NOMO-1 (cell line): ENCODE data around the gene MCAM.
A peak's percentile ranks its signal among the peaks of the same experiment; 100 is the strongest.

Source experiments
- DNase-seq, 2 experiments: peaks; one replicate each; lab custom pipeline; 2025; ENCODE audit not compliant: unreplicated experiment in 2 of 2; lab: John Stamatoyannopoulos, UW

Gene MCAM

GRCh38 chr11:119332111-119332765, 15.3 kb upstream of the MCAM start:
- no peak for DNase-seq

GRCh38 chr11:119330237-119330636, 13.3 kb upstream of the MCAM start:
- no peak for DNase-seq

- DNase-seq = no peak
These were observed 12.4 kb upstream of the MCAM start for GRCh38 chr11:119329320-119329719.

GRCh38 chr11:119324189-119324588, 7.3 kb upstream of the MCAM start:
- no peak for DNase-seq

GRCh38 chr11:119323532-119324033, 6.7 kb upstream of the MCAM start:
- peak; percentile 16 to 62 for DNase-seq

GRCh38 chr11:119322921-119323531, 6.1 kb upstream of the MCAM start:
- no peak for DNase-seq

- peak in 1 of 2 experiments; percentile 30 for DNase-seq
These were observed 5.4 kb upstream of the MCAM start for GRCh38 chr11:119322360-119322739.

- peak; percentile 41 for DNase-seq
These were observed 4.0 kb upstream of the MCAM start for GRCh38 chr11:119320776-119321524.

GRCh38 chr11:119320240-119320775, 3.4 kb upstream of the MCAM start:
- no peak for DNase-seq

GRCh38 chr11:119319700-119320239, 2.8 kb upstream of the MCAM start:
- DNase-seq = no peak

- DNase-seq = no peak
These were observed 2.3 kb upstream of the MCAM start for GRCh38 chr11:119319136-119319699.

- DNase-seq = peak; percentile 64 to 83
These were observed 1.6 kb upstream of the MCAM start for GRCh38 chr11:119318240-119319135.

- no peak for DNase-seq
These were observed 786 bp upstream of the MCAM start for GRCh38 chr11:119317592-119318239.

GRCh38 chr11:119316016-119316728, 758 bp downstream of the MCAM start:
- DNase-seq = no peak

GRCh38 chr11:119315131-119316015, 1.6 kb downstream of the MCAM start:
- no peak for DNase-seq

GRCh38 chr11:119314726-119315125, 2.2 kb downstream of the MCAM start:
- no peak for DNase-seq

GRCh38 chr11:119310682-119311052, 6.3 kb downstream of the MCAM start:
- DNase-seq = no peak
